Right atrium auricular region (tissue), 2 donors: ENCODE data around the gene HES4. TPM values are rescaled to one million over a fixed set of nuclear protein-coding genes. Genes with fewer than 3 reads are reported as not detected.

Experiments used
- DNase-seq: peaks from one replicate; pipeline ENCODE4 v3.0.0-alpha.2; 2019; ENCODE audit warnings: low spot score
- H3K27ac ChIP-seq, 2 donors: fragments of 200-600 bp; sonication (generic); 1 replicate in 1 of 2; 2 replicates in 1 of 2; pipeline ENCODE4 v1.5.1; 2016 to 2019
- H3K27me3 ChIP-seq, 2 donors: fragments of 200-600 bp; sonication (generic); one replicate each; pipeline versions ENCODE4 v1.5.1 to v1.6.0; 2017 to 2019
- H3K36me3 ChIP-seq: fragments of 200-600 bp; sonication (generic); one replicate; pipeline ENCODE4 v1.5.1; 2016
- H3K4me1 ChIP-seq, 2 donors: fragments of 200-600 bp; sonication (generic); one replicate each; pipeline versions ENCODE4 v1.5.1 to v1.6.0; 2017 to 2019
- H3K4me3 ChIP-seq, 2 donors: fragments of 200-600 bp; sonication (generic); 1 replicate in 1 of 2; 2 replicates in 1 of 2; pipeline ENCODE4 v1.5.1; 2017 to 2019; ENCODE audit warnings: mild to moderate bottlenecking in 1 of 2, moderate library complexity in 1 of 2
- H3K9me3 ChIP-seq, 2 donors: fragments of 200-600 bp; sonication (generic); one replicate each; pipeline ENCODE4 v1.5.1; 2019
- total RNA-seq, 2 donors: library from RNA; depleted of rRNA; stranded (reverse); fragments of >200 nt; gene quantifications; one replicate each; pipeline ENCODE4 v1.1.0, GENCODE V29; 2016
- TF ChIP-seq, protein P1 (sequence below), 2 donors: fragments of 200-600 bp; sonication (generic); IDR thresholded peaks; one replicate each; pipeline ENCODE4 v1.5.1; 2019; ENCODE audit warnings: antibody characterized with exemption in 2 of 2

The HES4 gene
- total RNA-seq, 2 donors from 2014 or later: 31.8 to 68.4 TPM

- DNase-seq: no peak
- TF ChIP-seq, protein P1, sequence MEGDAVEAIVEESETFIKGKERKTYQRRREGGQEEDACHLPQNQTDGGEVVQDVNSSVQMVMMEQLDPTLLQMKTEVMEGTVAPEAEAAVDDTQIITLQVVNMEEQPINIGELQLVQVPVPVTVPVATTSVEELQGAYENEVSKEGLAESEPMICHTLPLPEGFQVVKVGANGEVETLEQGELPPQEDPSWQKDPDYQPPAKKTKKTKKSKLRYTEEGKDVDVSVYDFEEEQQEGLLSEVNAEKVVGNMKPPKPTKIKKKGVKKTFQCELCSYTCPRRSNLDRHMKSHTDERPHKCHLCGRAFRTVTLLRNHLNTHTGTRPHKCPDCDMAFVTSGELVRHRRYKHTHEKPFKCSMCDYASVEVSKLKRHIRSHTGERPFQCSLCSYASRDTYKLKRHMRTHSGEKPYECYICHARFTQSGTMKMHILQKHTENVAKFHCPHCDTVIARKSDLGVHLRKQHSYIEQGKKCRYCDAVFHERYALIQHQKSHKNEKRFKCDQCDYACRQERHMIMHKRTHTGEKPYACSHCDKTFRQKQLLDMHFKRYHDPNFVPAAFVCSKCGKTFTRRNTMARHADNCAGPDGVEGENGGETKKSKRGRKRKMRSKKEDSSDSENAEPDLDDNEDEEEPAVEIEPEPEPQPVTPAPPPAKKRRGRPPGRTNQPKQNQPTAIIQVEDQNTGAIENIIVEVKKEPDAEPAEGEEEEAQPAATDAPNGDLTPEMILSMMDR (IDR thresholded peaks at IDR 0.05): no peak
- H3K4me1 ChIP-seq: peaks cover 0 to 33% of the 10 kb centered on the region in 2 donors
- no peaks in the 10 kb centered on the region for H3K9me3 ChIP-seq
- H3K27ac ChIP-seq: peak overlapping the region in 1 of 2 donors; percentile 31
- H3K36me3 ChIP-seq: peaks cover 19% of the 10 kb centered on the region
- H3K27me3 ChIP-seq: no peaks in the 10 kb centered on the region
- peak overlapping the region; percentile 88 to 100 for H3K4me3 ChIP-seq
Observed at GRCh38 chr1:959731-960362, 40.0 kb downstream of the HES4 start.

- TF ChIP-seq, protein P1 (IDR thresholded peaks at IDR 0.05): no peak
- Histone ChIP-seq H3K27ac (peak within 1 kb of the TSS; percentile 12 to 72), H3K27me3 (no peaks in the 10 kb centered on the region), H3K4me1 (peaks cover 0 to 33% of the 10 kb centered on the region in 2 donors), H3K9me3 (no peaks in the 10 kb centered on the region), H3K4me3 (peak within 1 kb of the TSS; percentile 88 to 100), H3K36me3 (peaks cover 27% of the 10 kb centered on the region)
- peak; percentile 93 for DNase-seq
Observed at GRCh38 chr1:958823-959730, 40.8 kb downstream of the HES4 start, which contains the start of gene NOC2L. Gene NOC2L (minus strand): TSS chr1:959256. CDS start chr1:959240, 16 bp downstream.

- Histone ChIP-seq H3K27me3 (no peaks in the 10 kb centered on the region), H3K27ac (no peak overlapping the region), H3K4me1 (peaks cover 0 to 33% of the 10 kb centered on the region in 2 donors), H3K36me3 (peaks cover 51% of the 10 kb centered on the region), H3K4me3 (no peak overlapping the region), H3K9me3 (no peaks in the 10 kb centered on the region)
- TF ChIP-seq, protein P1 (IDR thresholded peaks at IDR 0.05): no peak
- DNase-seq: no peak
Observed at GRCh38 chr1:956636-957035, 43.3 kb downstream of the HES4 start.

DNA sequence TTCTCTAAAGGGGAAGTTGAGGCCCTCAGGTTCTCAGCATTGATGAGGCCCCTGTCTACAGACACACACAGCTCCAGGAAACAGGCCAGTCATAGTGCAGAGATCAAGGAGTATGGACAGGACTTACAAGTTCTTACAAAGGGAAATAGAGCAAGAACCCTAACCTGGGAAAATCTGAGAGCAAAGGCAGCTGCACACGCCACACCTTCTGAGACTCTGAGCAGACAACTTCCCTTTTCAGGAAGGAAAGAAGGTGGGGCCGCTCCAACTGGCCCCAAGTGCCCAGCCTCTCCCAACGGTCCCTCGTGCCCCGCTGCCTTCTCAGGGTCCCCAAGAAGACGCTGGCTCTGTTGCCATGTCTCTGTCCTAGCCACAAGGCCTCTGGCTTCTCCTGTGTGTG is 44.4 kb downstream of the HES4 start:
- no peaks in the 10 kb centered on the region for H3K9me3 ChIP-seq
- no peak overlapping the region for H3K4me3 ChIP-seq
- H3K27me3 ChIP-seq: no peaks in the 10 kb centered on the region
- peaks cover 63% of the 10 kb centered on the region for H3K36me3 ChIP-seq
- no peak for DNase-seq
- TF ChIP-seq, protein P1 (IDR thresholded peaks at IDR 0.05): no peak
- H3K27ac ChIP-seq: no peak overlapping the region
- peaks cover 0 to 28% of the 10 kb centered on the region in 2 donors for H3K4me1 ChIP-seq

GRCh38 chr1:954927-955326 is 45.0 kb downstream of the HES4 start:
- Histone ChIP-seq H3K4me3 (no peak overlapping the region), H3K27me3 (no peaks in the 10 kb centered on the region), H3K36me3 (peaks cover 68% of the 10 kb centered on the region), H3K9me3 (no peaks in the 10 kb centered on the region), H3K4me1 (peaks cover 0 to 24% of the 10 kb centered on the region in 2 donors), H3K27ac (no peak overlapping the region)
- no peak for DNase-seq
- TF ChIP-seq, protein P1 (IDR thresholded peaks at IDR 0.05): no peak
